Ishikawa (cell line): ENCODE measurements around the gene NKD2.

ENCODE experiments used
- CEBPB ChIP-seq: IDR thresholded peaks from 2 replicates; pipeline ENCODE4 v1.6.1; 2012
- EP300 ChIP-seq: IDR thresholded peaks from 2 replicates; pipeline ENCODE4 v1.6.1; 2012; ENCODE audit warnings: borderline replicate concordance
- MAX ChIP-seq: IDR thresholded peaks from 2 replicates; pipeline ENCODE4 v1.6.1; 2012
- NFIC ChIP-seq: IDR thresholded peaks from 2 replicates; pipeline ENCODE4 v1.6.1; 2012
- TAF1 ChIP-seq: IDR thresholded peaks from 2 replicates; pipeline ENCODE4 v1.6.1; 2012; ENCODE audit warnings: low read depth, mild to moderate bottlenecking
- TCF12 ChIP-seq: IDR thresholded peaks from 2 replicates; pipeline ENCODE4 v1.6.1; 2012; ENCODE audit warnings: low read depth
- USF1 ChIP-seq: IDR thresholded peaks from 2 replicates; pipeline ENCODE4 v1.6.1; 2012
- YY1 ChIP-seq: IDR thresholded peaks from 2 replicates; pipeline ENCODE4 v1.6.1; 2012; ENCODE audit warnings: low read depth
- ZBTB7A ChIP-seq: IDR thresholded peaks from 2 replicates; pipeline ENCODE4 v1.6.1; 2012; ENCODE audit warnings: low read depth

- TF ChIP-seq TCF12 (no peak), USF1 (no peak), ZBTB7A (no peak), EP300 (no peak), CEBPB (no peak), YY1 (no peak), MAX (no peak), TAF1 (no peak), NFIC (no peak)
Measured at GRCh38 chr5:1073239-1074102, 64.9 kb downstream of the NKD2 start.
